Nephron progenitor cell (in vitro differentiated cells): ENCODE results near the gene LEFTY2.
A peak's percentile ranks its signal among the peaks of the same experiment; 100 is the strongest.
"Not testable (repeated sequence)": the region's sequence is repeated elsewhere in the genome, so short reads cannot be mapped to it uniquely, and the experiment has no call there.

Experiments
- DNase-seq: peaks from one replicate; pipeline ENCODE4 v3.0.0; 2021
- H3K27ac Mint-ChIP-seq: 2 replicates; pipeline ENCODE4 v1.8.0; 2021; ENCODE audit warnings: mild to moderate bottlenecking, moderate library complexity, mixed read lengths
- H3K27me3 Mint-ChIP-seq: 2 replicates; pipeline ENCODE4 v1.8.0; 2021; ENCODE audit warnings: mild to moderate bottlenecking, low read depth, mixed read lengths; ENCODE audit not compliant: poor library complexity
- H3K36me3 Mint-ChIP-seq: 2 replicates; pipeline ENCODE4 v1.8.0; 2021; ENCODE audit warnings: low read depth, mixed read lengths
- H3K4me1 Mint-ChIP-seq: 2 replicates; pipeline ENCODE4 v1.8.0; 2021; ENCODE audit warnings: mixed read lengths
- H3K4me3 Mint-ChIP-seq: 2 replicates; pipeline ENCODE4 v1.8.0; 2021; ENCODE audit warnings: mild to moderate bottlenecking, moderate library complexity, mixed read lengths
- H3K9me3 Mint-ChIP-seq: 2 replicates; pipeline ENCODE4 v1.8.0; 2021; ENCODE audit warnings: mild to moderate bottlenecking, moderate library complexity, mixed read lengths
- TF ChIP-seq, protein P1 (sequence below): fragments of 200-600 bp; sonication (generic); IDR thresholded peaks from 2 replicates; pipeline ENCODE4 v1.5.0; 2021; ENCODE audit warnings: antibody characterized with exemption

The LEFTY2 gene

DNA sequence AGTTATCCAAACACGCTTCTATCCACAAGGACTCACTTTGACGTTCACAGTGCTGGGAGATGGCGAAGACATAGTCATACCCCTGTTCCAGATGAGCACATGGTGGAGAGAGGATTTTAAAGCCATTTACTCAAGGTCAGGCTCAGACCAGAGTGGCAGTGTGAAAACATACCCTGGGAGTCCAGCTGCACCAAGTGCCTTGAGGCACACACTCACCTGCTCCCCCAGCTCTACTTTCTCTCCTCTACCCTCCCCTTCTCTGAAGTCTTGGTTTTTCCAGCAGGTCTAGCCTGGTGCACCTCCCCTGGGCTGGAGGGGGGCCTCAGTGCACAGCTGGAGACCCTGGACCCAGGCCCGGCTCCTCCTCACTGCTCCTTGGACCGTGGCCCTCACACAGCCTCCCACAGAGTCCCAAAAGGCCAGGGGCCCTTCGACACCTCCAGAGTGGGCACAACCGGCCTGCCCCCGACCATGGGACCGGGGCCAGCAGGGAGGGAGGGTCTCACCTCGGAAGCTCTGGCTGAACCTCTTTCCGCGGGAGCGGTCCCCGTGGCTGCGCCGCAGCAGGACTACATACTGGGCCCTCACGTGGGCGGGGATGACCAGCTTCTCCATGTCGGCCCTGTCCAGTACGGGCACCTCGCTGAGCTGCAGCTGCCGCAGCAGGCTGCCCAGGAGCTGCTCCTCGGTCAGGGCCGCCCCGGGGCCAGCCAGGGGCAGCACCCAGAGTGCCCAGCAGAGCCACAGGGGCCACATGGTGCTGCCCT, 452 bp downstream of the LEFTY2 start:
- H3K27ac Mint-ChIP-seq: no peak overlapping the region

DNA sequence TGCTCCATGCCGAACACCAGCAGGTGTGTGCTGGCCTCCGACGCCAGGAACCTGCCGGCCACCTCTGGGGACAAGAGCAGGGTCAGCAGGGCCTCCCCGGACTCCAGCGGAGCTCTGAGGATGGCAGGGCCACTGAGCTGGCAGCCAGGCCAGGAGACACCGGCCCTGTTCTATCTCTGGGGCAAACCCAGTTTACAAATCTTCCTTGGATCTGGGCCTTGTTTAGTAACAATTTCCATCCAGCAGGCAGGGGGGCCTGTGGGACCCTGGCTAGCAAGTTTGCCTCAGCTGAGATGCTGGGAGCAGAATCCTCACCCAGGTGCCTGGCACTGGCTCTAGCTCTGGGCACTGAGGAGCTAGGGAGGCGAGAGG, 1.1 kb downstream of the LEFTY2 start:
- not testable (repeated sequence) for H3K9me3 Mint-ChIP-seq, H3K27ac Mint-ChIP-seq, H3K27me3 Mint-ChIP-seq, H3K36me3 Mint-ChIP-seq, DNase-seq
- H3K4me1 Mint-ChIP-seq: peaks cover 49% of the 10 kb centered on the region
- peak overlapping the region; percentile 44 for H3K4me3 Mint-ChIP-seq

More for the DNA sequence above, 452 bp downstream of the LEFTY2 start:
- TF ChIP-seq, protein P1, sequence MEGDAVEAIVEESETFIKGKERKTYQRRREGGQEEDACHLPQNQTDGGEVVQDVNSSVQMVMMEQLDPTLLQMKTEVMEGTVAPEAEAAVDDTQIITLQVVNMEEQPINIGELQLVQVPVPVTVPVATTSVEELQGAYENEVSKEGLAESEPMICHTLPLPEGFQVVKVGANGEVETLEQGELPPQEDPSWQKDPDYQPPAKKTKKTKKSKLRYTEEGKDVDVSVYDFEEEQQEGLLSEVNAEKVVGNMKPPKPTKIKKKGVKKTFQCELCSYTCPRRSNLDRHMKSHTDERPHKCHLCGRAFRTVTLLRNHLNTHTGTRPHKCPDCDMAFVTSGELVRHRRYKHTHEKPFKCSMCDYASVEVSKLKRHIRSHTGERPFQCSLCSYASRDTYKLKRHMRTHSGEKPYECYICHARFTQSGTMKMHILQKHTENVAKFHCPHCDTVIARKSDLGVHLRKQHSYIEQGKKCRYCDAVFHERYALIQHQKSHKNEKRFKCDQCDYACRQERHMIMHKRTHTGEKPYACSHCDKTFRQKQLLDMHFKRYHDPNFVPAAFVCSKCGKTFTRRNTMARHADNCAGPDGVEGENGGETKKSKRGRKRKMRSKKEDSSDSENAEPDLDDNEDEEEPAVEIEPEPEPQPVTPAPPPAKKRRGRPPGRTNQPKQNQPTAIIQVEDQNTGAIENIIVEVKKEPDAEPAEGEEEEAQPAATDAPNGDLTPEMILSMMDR: no peak
- DNase-seq: no peak
- Mint-ChIP-seq H3K27me3 (no peaks in the 10 kb centered on the region), H3K36me3 (no peaks in the 10 kb centered on the region), H3K4me3 (peak overlapping the region; percentile 44), H3K4me1 (peaks cover 55% of the 10 kb centered on the region), H3K9me3 (no peaks in the 10 kb centered on the region)

DNA sequence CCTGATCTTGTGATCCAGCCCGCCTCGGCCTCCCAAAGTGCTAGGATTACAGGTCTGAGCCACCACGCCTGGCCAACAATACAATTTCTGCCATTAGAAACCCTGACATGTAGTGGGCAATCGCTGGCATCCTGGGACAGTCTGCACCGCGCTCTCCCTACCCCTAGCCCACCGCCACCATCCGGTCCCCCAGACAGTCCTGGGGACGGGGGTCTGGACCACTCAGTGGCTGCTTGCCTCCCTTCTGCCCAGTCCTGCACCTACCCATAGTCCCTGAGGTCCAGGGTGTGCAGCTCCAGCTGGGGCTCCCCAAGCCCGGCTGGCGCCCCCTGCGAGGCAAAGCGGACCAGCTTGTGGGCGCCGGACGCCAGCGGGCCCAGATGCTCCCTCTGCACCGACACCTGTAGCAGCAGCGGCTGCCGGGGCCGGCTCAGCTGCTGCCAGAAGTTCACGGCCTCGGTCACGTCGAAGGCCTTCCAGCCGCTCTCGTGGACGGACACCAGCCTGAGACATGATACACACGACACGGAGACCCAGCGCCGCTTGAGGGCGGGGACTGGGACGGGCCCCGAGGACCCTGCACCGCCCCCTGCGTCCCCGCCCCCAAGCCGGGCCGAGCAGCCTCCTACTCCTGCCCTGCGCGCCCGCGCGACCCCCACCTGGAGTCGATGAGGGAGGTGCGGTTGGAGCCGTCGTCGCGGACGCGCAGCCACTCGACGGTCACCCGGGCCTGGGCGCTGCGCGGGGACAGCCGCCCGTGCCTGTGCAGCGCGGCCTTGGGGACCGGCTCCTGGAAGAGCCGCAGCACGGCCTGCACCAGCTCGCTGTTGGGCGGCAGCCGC, 1.7 kb downstream of the LEFTY2 start:
- H3K27me3 Mint-ChIP-seq, H3K36me3 Mint-ChIP-seq, H3K27ac Mint-ChIP-seq, H3K9me3 Mint-ChIP-seq: not testable (repeated sequence)
- DNase-seq: peak; percentile 71
- Mint-ChIP-seq H3K4me1 (peaks cover 43% of the 10 kb centered on the region), H3K4me3 (peak overlapping the region; percentile 23)

DNA sequence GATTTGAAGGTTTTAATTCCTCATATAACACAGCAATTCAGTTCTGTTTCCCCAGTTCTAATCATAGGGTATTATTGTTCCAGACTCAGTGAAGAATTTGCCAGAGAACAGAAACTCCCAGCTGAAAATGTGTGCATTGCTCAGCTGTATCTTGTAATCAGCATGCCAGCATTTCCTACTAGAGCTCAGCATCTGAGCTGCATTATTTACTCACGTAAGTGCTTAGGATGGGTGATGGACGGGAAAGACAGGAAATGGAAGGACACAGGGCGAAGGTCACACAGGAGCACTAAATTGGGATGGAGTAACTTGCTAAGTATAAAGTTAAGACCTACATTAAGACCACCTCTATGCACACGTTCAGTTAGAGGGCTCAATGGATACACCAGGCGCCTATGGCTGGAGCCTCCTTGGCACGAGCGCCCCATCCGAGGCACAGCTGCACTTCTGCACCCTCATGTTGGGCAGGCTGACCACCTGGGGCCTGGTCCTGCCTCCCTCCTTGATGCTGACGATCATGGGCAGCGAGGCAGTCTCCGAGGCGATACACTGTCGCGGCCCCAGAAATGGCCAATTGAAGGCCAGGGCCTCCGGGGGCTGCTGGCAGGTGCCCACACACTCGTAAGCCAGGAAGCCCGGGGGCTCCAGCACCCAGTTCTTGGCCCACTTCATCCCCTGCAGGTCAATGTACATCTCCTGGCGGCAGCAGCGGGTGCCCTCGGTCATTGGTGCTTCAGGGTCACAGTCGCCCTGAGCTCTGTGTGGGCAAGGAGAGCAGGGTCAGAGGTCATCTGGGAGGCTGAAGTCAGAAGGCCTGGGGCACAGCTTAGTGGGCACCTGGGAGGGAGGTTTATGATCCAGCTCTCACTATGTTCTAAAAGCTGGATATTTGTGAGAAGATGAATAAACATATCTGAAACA, 3.7 kb downstream of the LEFTY2 start:
- H3K27me3 Mint-ChIP-seq: no peaks in the 10 kb centered on the region
- peaks cover 40% of the 10 kb centered on the region for H3K4me1 Mint-ChIP-seq
- H3K4me3 Mint-ChIP-seq: no peak overlapping the region
- no peak overlapping the region for H3K27ac Mint-ChIP-seq
- no peak for DNase-seq
- TF ChIP-seq, protein P1: no peak
- H3K9me3 Mint-ChIP-seq: no peaks in the 10 kb centered on the region
- no peaks in the 10 kb centered on the region for H3K36me3 Mint-ChIP-seq

DNA sequence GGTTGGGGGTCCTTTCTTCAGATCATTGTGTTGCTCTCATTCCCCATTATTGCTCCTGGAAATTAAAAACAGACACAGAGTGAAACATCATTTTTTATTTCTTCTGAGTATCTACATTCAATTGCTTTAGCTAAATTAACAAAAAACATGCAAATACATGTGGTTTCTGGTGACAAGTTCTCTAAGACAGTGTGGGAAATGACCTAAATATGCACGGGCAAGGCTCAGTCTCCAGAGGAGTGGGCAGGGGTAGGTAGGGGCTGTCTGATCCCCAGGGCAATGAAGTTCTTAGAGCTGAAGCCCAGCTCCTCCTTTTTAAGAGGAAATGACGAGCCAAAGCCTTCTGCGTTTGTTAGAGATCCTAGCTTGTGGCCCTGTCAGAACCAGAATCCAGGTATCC, 4.5 kb downstream of the LEFTY2 start:
- H3K36me3 Mint-ChIP-seq: no peaks in the 10 kb centered on the region
- no peak overlapping the region for H3K4me3 Mint-ChIP-seq
- H3K27me3 Mint-ChIP-seq: peaks cover 2% of the 10 kb centered on the region
- peaks cover 34% of the 10 kb centered on the region for H3K4me1 Mint-ChIP-seq
- TF ChIP-seq, protein P1: no peak
- DNase-seq: no peak
- H3K27ac Mint-ChIP-seq: peak overlapping the region; percentile 14
- H3K9me3 Mint-ChIP-seq: no peaks in the 10 kb centered on the region

DNA sequence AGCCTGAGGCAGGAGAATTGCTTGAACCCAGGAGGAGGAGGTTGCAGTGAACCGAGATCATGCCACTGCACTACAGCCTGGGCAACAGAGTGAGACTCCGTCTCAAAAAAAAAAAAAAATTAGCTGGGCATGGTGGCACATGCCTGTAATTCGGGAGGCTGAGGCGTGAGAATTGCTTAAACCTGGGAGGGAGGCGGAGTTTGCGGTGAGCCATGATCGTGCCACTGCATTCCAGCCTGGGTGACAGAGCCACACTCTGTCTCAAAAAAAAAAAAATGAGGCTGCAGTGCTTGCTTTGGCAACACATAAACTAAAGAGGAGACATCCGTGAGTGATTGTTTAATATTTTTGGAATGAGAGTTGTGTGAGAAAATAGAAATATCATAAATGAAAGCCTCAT, 4.9 kb downstream of the LEFTY2 start:
- DNase-seq, H3K27me3 Mint-ChIP-seq, H3K27ac Mint-ChIP-seq, H3K9me3 Mint-ChIP-seq, H3K36me3 Mint-ChIP-seq, H3K4me3 Mint-ChIP-seq: not testable (repeated sequence)
- peaks cover 30% of the 10 kb centered on the region for H3K4me1 Mint-ChIP-seq

DNA sequence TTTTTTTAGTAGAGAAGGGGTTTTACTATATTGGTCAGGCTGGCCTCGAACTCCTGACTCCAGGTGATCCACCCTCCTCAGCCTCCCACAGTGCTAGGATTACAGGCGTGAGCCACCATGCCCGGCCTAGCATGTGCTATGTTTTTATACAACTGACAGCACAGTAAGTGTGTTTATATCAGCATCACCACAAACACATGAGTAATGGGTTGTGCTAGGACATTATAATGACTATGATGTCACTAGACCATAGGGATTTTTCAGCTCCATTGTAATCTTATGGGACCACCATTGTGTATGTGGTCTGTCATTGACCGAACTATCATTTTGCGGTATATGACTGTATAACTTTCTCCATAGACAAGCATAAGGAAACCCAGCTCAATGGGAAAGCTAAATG, 6.3 kb downstream of the LEFTY2 start:
- DNase-seq: no peak
- Mint-ChIP-seq H3K9me3 (no peaks in the 10 kb centered on the region), H3K27me3 (peaks cover 8% of the 10 kb centered on the region), H3K27ac (no peak overlapping the region), H3K4me3 (no peak overlapping the region), H3K36me3 (no peaks in the 10 kb centered on the region), H3K4me1 (peaks cover 21% of the 10 kb centered on the region)
- TF ChIP-seq, protein P1: no peak
